Tibial nerve (tissue), 4 donors: Measurements from ENCODE around the gene HLA-DPA1. TPM values are rescaled to one million over a fixed set of nuclear protein-coding genes. Genes with fewer than 3 reads are reported as not detected.

ENCODE experiments used
- total RNA-seq, 4 donors: library from RNA; depleted of rRNA; stranded (reverse); fragments of >200 nt; gene quantifications; one replicate each; pipeline ENCODE4 v1.1.0, GENCODE V29; 2016

The HLA-DPA1 gene
- total RNA-seq, 4 donors from 2014 or later, result 39.8 to 179 (median 109) TPM

Other genes starting within 250 kb of the HLA-DPA1 start
- gene TAP2, start 234.9 kb downstream of the HLA-DPA1 start, total RNA-seq, result 10 to 100 TPM; 14.1 to 21.9 (median 19.8) TPM
- 10 to 100 TPM; 16.3 to 39.0 (median 28.4) TPM for gene PSMB8, start 229.6 kb downstream of the HLA-DPA1 start, total RNA-seq
- gene TAP1, start 219.9 kb downstream of the HLA-DPA1 start, total RNA-seq, result 10 to 100 TPM; 27.2 to 45.9 (median 34.4) TPM
- 10 to 100 TPM; 18.4 to 34.3 (median 20.0) TPM for gene PSMB9, start 219.5 kb downstream of the HLA-DPA1 start, total RNA-seq
- 10 to 100 TPM; 15.7 to 85.0 (median 25.5) TPM for gene HLA-DMB, start 132.6 kb downstream of the HLA-DPA1 start, total RNA-seq
- gene HLA-DMA, start 120.6 kb downstream of the HLA-DPA1 start, total RNA-seq, result 10 to 100 TPM; 28.8 to 85.2 (median 34.9) TPM
- 100 to 1,000 TPM; 130 to 150 (median 136) TPM for gene BRD2, start 105.1 kb downstream of the HLA-DPA1 start, total RNA-seq
- 10 to 100 TPM in 1 of 4 donors, 1 to 10 TPM in 3; 3.0 to 17.7 (median 8.4) TPM for gene HLA-DOA, start 64.1 kb downstream of the HLA-DPA1 start, total RNA-seq
- gene HLA-DPB1, start 2.3 kb upstream of the HLA-DPA1 start, total RNA-seq, result 100 to 1,000 TPM in 1 of 4 donors, 10 to 100 TPM in 3; 56.5 to 121 (median 76.4) TPM
- 1 to 10 TPM; 1.5 to 4.3 (median 2.9) TPM for gene COL11A2, start 118.8 kb upstream of the HLA-DPA1 start, total RNA-seq
- 10 to 100 TPM; 34.3 to 64.7 (median 43.9) TPM for gene RXRB, start 127.0 kb upstream of the HLA-DPA1 start, total RNA-seq
- gene SLC39A7, start 127.2 kb upstream of the HLA-DPA1 start, total RNA-seq, result 10 to 100 TPM; 45.4 to 61.3 (median 58.1) TPM
- 10 to 100 TPM; 10.0 to 33.9 (median 19.1) TPM for gene HSD17B8, start 131.0 kb upstream of the HLA-DPA1 start, total RNA-seq
- gene RING1, start 134.9 kb upstream of the HLA-DPA1 start, total RNA-seq, result 10 to 100 TPM; 16.1 to 25.2 (median 21.6) TPM
- gene VPS52, start 198.2 kb upstream of the HLA-DPA1 start, total RNA-seq, result 10 to 100 TPM; 37.7 to 46.5 (median 45.2) TPM
- 1,000 to 10,000 TPM; 2,115 to 2,529 (median 2,306) TPM for gene RPS18, start 198.4 kb upstream of the HLA-DPA1 start, total RNA-seq
- gene B3GALT4, start 203.5 kb upstream of the HLA-DPA1 start, total RNA-seq, result 10 to 100 TPM in 3 of 4 donors, 1 to 10 TPM in 1; 7.5 to 30.4 (median 17.7) TPM
- gene WDR46, start 215.6 kb upstream of the HLA-DPA1 start, total RNA-seq, result 10 to 100 TPM; 46.5 to 88.4 (median 69.1) TPM
- gene PFDN6, start 216.0 kb upstream of the HLA-DPA1 start, total RNA-seq, result 10 to 100 TPM; 12.4 to 48.7 (median 21.0) TPM
- 10 to 100 TPM; 33.1 to 49.8 (median 43.7) TPM for gene RGL2, start 225.3 kb upstream of the HLA-DPA1 start, total RNA-seq
- 10 to 100 TPM; 71.2 to 91.8 (median 89.7) TPM for gene TAPBP, start 240.4 kb upstream of the HLA-DPA1 start, total RNA-seq
- 10 to 100 TPM; 13.8 to 21.6 (median 17.5) TPM for gene ZBTB22, start 244.1 kb upstream of the HLA-DPA1 start, total RNA-seq
- gene DAXX, start 249.3 kb upstream of the HLA-DPA1 start, total RNA-seq, result 10 to 100 TPM; 24.9 to 45.4 (median 36.6) TPM